Ramos (cell line): ENCODE results near the gene ELOA2.
"Not testable (repeated sequence)": the region's sequence is repeated elsewhere in the genome, so short reads cannot be mapped to it uniquely, and the experiment has no call there.

Experiments
- in situ Hi-C: fragments of 300-500 bp; cut with MboI; formaldehyde crosslinking; loops from one replicate; pipeline ENCODE4 v1.14.3; 2022; ENCODE audit warnings: low sequenced_read_pairs; ENCODE audit not compliant: unreplicated experiment

ELOA2 gene

GRCh38 chr18:47035156-47035671 lies at the start of gene ELOA2:
ELOA2 (minus strand) TSS chr18:47035621; CDS start chr18:47035264, 357 bp downstream.
- in situ Hi-C loops = no loop called here

GRCh38 chr18:47081578-47081977 lies 46.2 kb upstream of the ELOA2 start:
- in situ Hi-C loops = no loop called here

GRCh38 chr18:47080872-47081271 lies 45.5 kb upstream of the ELOA2 start:
- in situ Hi-C loops = no loop called here

- in situ Hi-C loops = no loop called here
These were observed 41.7 kb upstream of the ELOA2 start for GRCh38 chr18:47077111-47077510.

- in situ Hi-C loops = no loop called here
These were observed 39.9 kb upstream of the ELOA2 start for GRCh38 chr18:47075098-47075883.

- in situ Hi-C loops = no loop called here
These were observed 32.2 kb upstream of the ELOA2 start for GRCh38 chr18:47067648-47068047.

- in situ Hi-C loops = no loop called here
These were observed 27.7 kb upstream of the ELOA2 start for GRCh38 chr18:47063096-47063495.

GRCh38 chr18:47062471-47062870 lies 27.1 kb upstream of the ELOA2 start:
- in situ Hi-C loops = no loop called here

- in situ Hi-C loops = no loop called here
These were observed 18.9 kb upstream of the ELOA2 start for GRCh38 chr18:47054369-47054768.

GRCh38 chr18:47050468-47050867 lies 15.0 kb upstream of the ELOA2 start:
- in situ Hi-C loops = no loop called here

- in situ Hi-C loops = no loop called here
These were observed 5.6 kb upstream of the ELOA2 start for GRCh38 chr18:47040982-47041381.

- in situ Hi-C loops = no loop called here
These were observed 1.6 kb upstream of the ELOA2 start for GRCh38 chr18:47036927-47037578.

- in situ Hi-C loops = no loop called here
These were observed 965 bp upstream of the ELOA2 start for GRCh38 chr18:47036298-47036874.

- in situ Hi-C loops = not testable (repeated sequence)
These were observed 830 bp downstream of the ELOA2 start for GRCh38 chr18:47034591-47034990.

GRCh38 chr18:47032945-47033344 lies 2.5 kb downstream of the ELOA2 start:
- in situ Hi-C loops = no loop called here

- in situ Hi-C loops = not testable (repeated sequence)
These were observed 4.5 kb downstream of the ELOA2 start for GRCh38 chr18:47030887-47031286.

GRCh38 chr18:47029684-47030353 lies 5.6 kb downstream of the ELOA2 start:
- in situ Hi-C loops = not testable (repeated sequence)

- in situ Hi-C loops = not testable (repeated sequence)
These were observed 6.7 kb downstream of the ELOA2 start for GRCh38 chr18:47028738-47029137.

- in situ Hi-C loops = not testable (repeated sequence)
These were observed 9.8 kb downstream of the ELOA2 start for GRCh38 chr18:47025557-47026174.

GRCh38 chr18:47023769-47024465 lies 11.5 kb downstream of the ELOA2 start:
- in situ Hi-C loops = not testable (repeated sequence)
